CD4-positive, alpha-beta T cell treated with Interferon alpha-2 for 1 hour (primary cell): ENCODE measurements around the gene SLC1A3.

Source experiments
- DNase-seq, 2 donors: peaks; one replicate each; pipeline ENCODE4 v3.0.0-alpha.2; 2020 to 2022

Gene SLC1A3

GRCh38 chr5:36658038-36658756 is 51.8 kb downstream of the SLC1A3 start:
- DNase-seq = no peak

- DNase-seq = no peak
Observed at GRCh38 chr5:36659411-36659810, 53.0 kb downstream of the SLC1A3 start.

- DNase-seq = no peak
Observed at GRCh38 chr5:36660397-36661049, 54.1 kb downstream of the SLC1A3 start.

- no peak for DNase-seq
Observed at GRCh38 chr5:36661456-36662220, 55.2 kb downstream of the SLC1A3 start.

- no peak for DNase-seq
Observed at GRCh38 chr5:36662291-36662851, 56.0 kb downstream of the SLC1A3 start.

GRCh38 chr5:36664766-36665165 is 58.4 kb downstream of the SLC1A3 start:
- no peak for DNase-seq

GRCh38 chr5:36665628-36666027 is 59.2 kb downstream of the SLC1A3 start:
- no peak for DNase-seq

GRCh38 chr5:36666274-36666673 is 59.9 kb downstream of the SLC1A3 start:
- DNase-seq = no peak

- DNase-seq = no peak
Observed at GRCh38 chr5:36666986-36667385, 60.6 kb downstream of the SLC1A3 start.

- no peak for DNase-seq
Observed at GRCh38 chr5:36667824-36668223, 61.4 kb downstream of the SLC1A3 start.

GRCh38 chr5:36669015-36669651 is 62.7 kb downstream of the SLC1A3 start:
- no peak for DNase-seq

- no peak for DNase-seq
Observed at GRCh38 chr5:36670548-36670947, 64.1 kb downstream of the SLC1A3 start.

- DNase-seq = no peak
Observed at GRCh38 chr5:36675282-36675681, 68.9 kb downstream of the SLC1A3 start.

- DNase-seq = no peak
Observed at GRCh38 chr5:36679221-36679989, 73.0 kb downstream of the SLC1A3 start.

GRCh38 chr5:36680066-36680465 is 73.7 kb downstream of the SLC1A3 start:
- DNase-seq = no peak

- DNase-seq = no peak
Observed at GRCh38 chr5:36681711-36682110, 75.3 kb downstream of the SLC1A3 start.

- DNase-seq = no peak
Observed at GRCh38 chr5:36682499-36682898, 76.1 kb downstream of the SLC1A3 start.

- DNase-seq = no peak
Observed at GRCh38 chr5:36683821-36684434, 77.5 kb downstream of the SLC1A3 start.

GRCh38 chr5:36685631-36686288 is 79.4 kb downstream of the SLC1A3 start:
- peak in 1 of 2 donors; percentile 32 for DNase-seq

GRCh38 chr5:36686881-36687280 is 80.5 kb downstream of the SLC1A3 start:
- DNase-seq = no peak

- no peak for DNase-seq
Observed at GRCh38 chr5:36688722-36689121, 82.3 kb downstream of the SLC1A3 start.
